T-cell (primary cell): ENCODE measurements around the gene ACTN2. TPM values are rescaled to one million over a fixed set of nuclear protein-coding genes. Genes with fewer than 3 reads are reported as not detected.

Experiments
- ATAC-seq, 4 experiments: fragments of 200-7000 bp in 3 of 4; fragments of 150-1000 bp in 1 of 4; cut with Tn5 transposase; replicated peaks in 1 of 4; 1 replicate in 3 of 4; 2 replicates in 1 of 4; pipeline ENCODE4 v1.10.0; 2021; ENCODE audit warnings: moderate library complexity in 3 of 4, mild to moderate bottlenecking in 2 of 4, moderate number of reproducible peaks in 1 of 4
- CTCF ChIA-PET, 2 donors: fragments of 300-600 bp; sonication (Branson Sonifier 250); formaldehyde crosslinking; loops; one replicate each; lab custom pipeline; 2022; ENCODE audit warnings: antibody characterized with exemption in 2 of 2; lab: Charles Lee
- POLR2A ChIA-PET, 2 donors: fragments of 300-600 bp; sonication (Branson Sonifier 250); formaldehyde crosslinking; loops; one replicate each; lab custom pipeline; 2022; ENCODE audit warnings: antibody characterized with exemption in 2 of 2; lab: Charles Lee
- DNase-seq, 35 experiments: peaks; one replicate each; pipeline versions ENCODE4 v3.0.0 to v3.0.0-alpha.2; 2013 to 2023
- H3K27ac ChIP-seq: one replicate; pipeline ENCODE4 v1.5.1; 2013; ENCODE audit warnings: low read length
- H3K27me3 ChIP-seq, 2 experiments: replicated peaks in 1 of 2; 1 replicate in 1 of 2; 2 replicates in 1 of 2; pipeline versions ENCODE4 v1.6.1 to v1.7.0; 2013; ENCODE audit warnings: low read length in 1 of 2, mixed read lengths in 1 of 2; ENCODE audit not compliant: control insufficient read depth in 2 of 2, insufficient read depth in 2 of 2; ENCODE audit errors: extremely low read depth in 1 of 2
- H3K36me3 ChIP-seq, 2 donors: 1 replicate in 1 of 2; 2 replicates in 1 of 2; pipeline versions ENCODE4 v1.6.1 to v1.7.0; 2013; ENCODE audit warnings: low read length in 1 of 2; ENCODE audit not compliant: control insufficient read depth in 2 of 2, insufficient read depth in 1 of 2; ENCODE audit errors: extremely low read depth in 1 of 2
- H3K4me1 ChIP-seq, 2 experiments: 1 replicate in 1 of 2; 2 replicates in 1 of 2; pipeline versions ENCODE4 v1.6.1 to v1.7.0; 2013; ENCODE audit warnings: low read length in 2 of 2, mixed read lengths in 1 of 2; ENCODE audit not compliant: insufficient read depth in 2 of 2, control insufficient read depth in 1 of 2; ENCODE audit errors: extremely low read depth in 1 of 2
- H3K4me3 ChIP-seq, 2 donors: 1 replicate in 1 of 2; 2 replicates in 1 of 2; pipeline versions ENCODE4 v1.5.1 to v1.7.0; 2013; ENCODE audit warnings: mild to moderate bottlenecking in 2 of 2, low read length in 1 of 2, moderate library complexity in 1 of 2; ENCODE audit not compliant: control insufficient read depth in 1 of 2; ENCODE audit errors: extremely low read depth in 1 of 2
- H3K9me3 ChIP-seq: 2 replicates; pipeline ENCODE4 v1.7.0; 2013
- H3K27ac Mint-ChIP-seq, 2 donors: one replicate each; pipeline ENCODE4 v1.8.0; 2020 to 2021; ENCODE audit warnings: mild to moderate bottlenecking in 2 of 2, mixed read lengths in 2 of 2
- H3K27me3 Mint-ChIP-seq, 2 donors: one replicate each; pipeline ENCODE4 v1.8.0; 2021 to 2022; ENCODE audit warnings: mixed read lengths in 2 of 2
- H3K36me3 Mint-ChIP-seq: one replicate; pipeline ENCODE4 v1.8.0; 2021; ENCODE audit warnings: mixed read lengths
- H3K4me1 Mint-ChIP-seq, 3 donors: one replicate each; pipeline ENCODE4 v1.8.0; 2020 to 2022; ENCODE audit warnings: mixed read lengths in 3 of 3, mild to moderate bottlenecking in 1 of 3
- H3K4me3 Mint-ChIP-seq, 3 donors: one replicate each; pipeline ENCODE4 v1.8.0; 2020 to 2022; ENCODE audit warnings: mild to moderate bottlenecking in 3 of 3, mixed read lengths in 3 of 3, moderate library complexity in 3 of 3
- H3K9me3 Mint-ChIP-seq, 3 donors: one replicate each; pipeline ENCODE4 v1.8.0; 2020 to 2022; ENCODE audit warnings: mixed read lengths in 3 of 3
- WGBS: methylation state at CpG from one replicate; pipeline ENCODE4 v1.1.5; 2013; ENCODE audit warnings: missing lambda C conversion rate; ENCODE audit not compliant: insufficient coverage; 5-methylcytosine and 5-hydroxymethylcytosine counted together
- total RNA-seq, 35 experiments: library from RNA in 6 of 35; stranded (reverse) in 6 of 35; fragments of 120-200 nt in 1 of 35; gene quantifications; one replicate each; pipeline versions ENCODE4 v1.2.1 to v1.2.4 and lab custom pipeline; 2013 to 2026

ACTN2 gene
- total RNA-seq, 5 donors from 2014 or later (not counting 1 experiment from before 2014, with no cell fraction given) = 0.26 TPM; not detected in 4

- DNase-seq = no peak
- Mint-ChIP-seq H3K4me3 (no peak overlapping the region), H3K4me1 (no peaks in the 10 kb centered on the region), H3K27ac (no peak overlapping the region), H3K36me3 (peaks cover 4% of the 10 kb centered on the region), H3K27me3 (peaks cover 0 to 5% of the 10 kb centered on the region in 2 donors), H3K9me3 (no peaks in the 10 kb centered on the region)
- no peaks in the 10 kb centered on the region for H3K9me3 ChIP-seq
- H3K27ac ChIP-seq = no peak overlapping the region
- ChIA-PET CTCF (no interaction called here), POLR2A (interaction anchor here in 1 of 2 donors (0.6 kb wide), 1 partner anchor 21 kb away, joined by 5 read pairs; no protein-coding TSS in a partner anchor)
- H3K4me1 ChIP-seq = no peaks in the 10 kb centered on the region
- H3K36me3 ChIP-seq = no peaks in the 10 kb centered on the region
- H3K4me3 ChIP-seq = no peak overlapping the region
- WGBS = 90% methylated on average over 2 of the region's 3 CpGs
- no peak for ATAC-seq
- H3K27me3 ChIP-seq = peaks cover 0 to 11% of the 10 kb centered on the region in 2 experiments
Measured at GRCh38 chr1:236725668-236726067, 39.4 kb downstream of the ACTN2 start.

GRCh38 chr1:236727521-236727920, 41.2 kb downstream of the ACTN2 start:
- ATAC-seq = no peak
- no peaks in the 10 kb centered on the region for H3K9me3 Mint-ChIP-seq
- no peak for DNase-seq
- H3K27ac ChIP-seq = no peak overlapping the region
- H3K9me3 ChIP-seq = no peaks in the 10 kb centered on the region
- H3K4me1 Mint-ChIP-seq = no peaks in the 10 kb centered on the region
- H3K4me1 ChIP-seq = no peaks in the 10 kb centered on the region
- no peak overlapping the region for H3K27ac Mint-ChIP-seq
- peaks cover 4% of the 10 kb centered on the region for H3K36me3 Mint-ChIP-seq
- H3K27me3 Mint-ChIP-seq = peaks cover 0 to 5% of the 10 kb centered on the region in 2 donors
- POLR2A ChIA-PET = no interaction called here
- no peaks in the 10 kb centered on the region for H3K36me3 ChIP-seq
- H3K4me3 ChIP-seq = no peak overlapping the region
- peaks cover 0 to 11% of the 10 kb centered on the region in 2 experiments for H3K27me3 ChIP-seq
- CTCF ChIA-PET = no interaction called here
- 69% methylated on average over 10 of the region's 11 CpGs for WGBS
- no peak overlapping the region for H3K4me3 Mint-ChIP-seq

- H3K4me1 Mint-ChIP-seq = no peaks in the 10 kb centered on the region
- CTCF ChIA-PET = no interaction called here
- Histone ChIP-seq H3K27ac (no peak overlapping the region), H3K27me3 (peaks cover 0 to 11% of the 10 kb centered on the region in 2 experiments), H3K4me1 (no peaks in the 10 kb centered on the region), H3K36me3 (no peaks in the 10 kb centered on the region), H3K9me3 (no peaks in the 10 kb centered on the region), H3K4me3 (no peak overlapping the region)
- H3K9me3 Mint-ChIP-seq = no peaks in the 10 kb centered on the region
- peaks cover 0 to 5% of the 10 kb centered on the region in 2 donors for H3K27me3 Mint-ChIP-seq
- no peak overlapping the region for H3K27ac Mint-ChIP-seq
- peaks cover 4% of the 10 kb centered on the region for H3K36me3 Mint-ChIP-seq
- WGBS = 80% methylated on average over 1 of the region's 4 CpGs
- no peak for DNase-seq
- H3K4me3 Mint-ChIP-seq = no peak overlapping the region
- no peak for ATAC-seq
- POLR2A ChIA-PET = no interaction called here
Measured at GRCh38 chr1:236728752-236729151, 42.5 kb downstream of the ACTN2 start.

GRCh38 chr1:236733653-236734052, 47.4 kb downstream of the ACTN2 start:
- no peaks in the 10 kb centered on the region for H3K9me3 ChIP-seq
- H3K9me3 Mint-ChIP-seq = no peaks in the 10 kb centered on the region
- ChIA-PET POLR2A (no interaction called here), CTCF (no interaction called here)
- no peaks in the 10 kb centered on the region for H3K36me3 ChIP-seq
- ATAC-seq (no peak), DNase-seq (no peak)
- peaks cover 1 to 4% of the 10 kb centered on the region in 2 donors for H3K27me3 Mint-ChIP-seq
- no peak overlapping the region for H3K27ac Mint-ChIP-seq
- WGBS = 73% methylated on average over 1 of the region's 3 CpGs
- no peak overlapping the region for H3K4me3 Mint-ChIP-seq
- H3K4me1 ChIP-seq = no peaks in the 10 kb centered on the region
- no peaks in the 10 kb centered on the region for H3K36me3 Mint-ChIP-seq
- H3K27me3 ChIP-seq = peaks cover 0 to 3% of the 10 kb centered on the region in 2 experiments
- H3K4me3 ChIP-seq = no peak overlapping the region
- no peak overlapping the region for H3K27ac ChIP-seq
- H3K4me1 Mint-ChIP-seq = peaks cover 0 to 2% (median 2%) of the 10 kb centered on the region in 3 donors

- Mint-ChIP-seq H3K27ac (no peak overlapping the region), H3K4me1 (peaks cover 0 to 2% (median 2%) of the 10 kb centered on the region in 3 donors), H3K36me3 (no peaks in the 10 kb centered on the region), H3K9me3 (no peaks in the 10 kb centered on the region), H3K4me3 (no peak overlapping the region), H3K27me3 (peaks cover 1 to 4% of the 10 kb centered on the region in 2 donors)
- Histone ChIP-seq H3K27me3 (peaks cover 0 to 3% of the 10 kb centered on the region in 2 experiments), H3K4me1 (no peaks in the 10 kb centered on the region), H3K9me3 (no peaks in the 10 kb centered on the region), H3K36me3 (no peaks in the 10 kb centered on the region), H3K4me3 (no peak overlapping the region), H3K27ac (no peak overlapping the region)
- POLR2A ChIA-PET = no interaction called here
- CTCF ChIA-PET = no interaction called here
- DNase-seq (no peak), ATAC-seq (no peak)
- WGBS = 60% methylated on average over 1 of the region's 8 CpGs
Measured at GRCh38 chr1:236734141-236734765, 48.0 kb downstream of the ACTN2 start.

GRCh38 chr1:236736761-236737160, 50.5 kb downstream of the ACTN2 start:
- Histone ChIP-seq H3K27ac (no peak overlapping the region), H3K9me3 (no peaks in the 10 kb centered on the region), H3K4me1 (no peaks in the 10 kb centered on the region), H3K4me3 (no peak overlapping the region), H3K27me3 (peaks cover 0 to 6% of the 10 kb centered on the region in 2 experiments), H3K36me3 (no peaks in the 10 kb centered on the region)
- peaks cover 0 to 2% (median 2%) of the 10 kb centered on the region in 3 donors for H3K4me1 Mint-ChIP-seq
- no peaks in the 10 kb centered on the region for H3K36me3 Mint-ChIP-seq
- H3K9me3 Mint-ChIP-seq = no peaks in the 10 kb centered on the region
- POLR2A ChIA-PET = no interaction called here
- H3K27ac Mint-ChIP-seq = no peak overlapping the region
- H3K4me3 Mint-ChIP-seq = no peak overlapping the region
- CTCF ChIA-PET = no interaction called here
- peaks cover 8 to 14% of the 10 kb centered on the region in 2 donors for H3K27me3 Mint-ChIP-seq
- ATAC-seq = no peak
- no peak for DNase-seq
- 87% methylated on average over 3 of the region's 15 CpGs for WGBS
